ENCODE data around the gene ALK.

DNA sequence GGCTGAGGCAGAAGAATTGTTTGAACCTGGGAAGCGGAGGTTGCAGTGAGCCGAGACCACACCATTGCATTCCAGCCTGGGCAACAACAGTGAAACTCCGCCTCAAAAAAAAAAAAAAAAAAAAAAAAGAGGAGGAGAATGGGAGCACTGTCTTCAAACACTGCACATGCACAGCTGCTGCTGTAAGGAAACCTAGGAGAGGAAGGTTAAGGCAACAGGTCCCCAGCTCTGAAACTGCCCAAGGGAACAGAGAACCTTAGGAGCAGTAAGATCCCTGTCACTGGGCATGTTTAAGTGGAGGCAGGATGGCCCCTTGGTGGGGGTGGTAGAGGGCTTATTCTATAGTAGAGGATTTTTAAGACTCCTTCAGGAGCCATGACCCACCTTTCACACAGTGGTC lies 695.0 kb downstream of the ALK start:
- TF ChIP-seq, protein P1, sequence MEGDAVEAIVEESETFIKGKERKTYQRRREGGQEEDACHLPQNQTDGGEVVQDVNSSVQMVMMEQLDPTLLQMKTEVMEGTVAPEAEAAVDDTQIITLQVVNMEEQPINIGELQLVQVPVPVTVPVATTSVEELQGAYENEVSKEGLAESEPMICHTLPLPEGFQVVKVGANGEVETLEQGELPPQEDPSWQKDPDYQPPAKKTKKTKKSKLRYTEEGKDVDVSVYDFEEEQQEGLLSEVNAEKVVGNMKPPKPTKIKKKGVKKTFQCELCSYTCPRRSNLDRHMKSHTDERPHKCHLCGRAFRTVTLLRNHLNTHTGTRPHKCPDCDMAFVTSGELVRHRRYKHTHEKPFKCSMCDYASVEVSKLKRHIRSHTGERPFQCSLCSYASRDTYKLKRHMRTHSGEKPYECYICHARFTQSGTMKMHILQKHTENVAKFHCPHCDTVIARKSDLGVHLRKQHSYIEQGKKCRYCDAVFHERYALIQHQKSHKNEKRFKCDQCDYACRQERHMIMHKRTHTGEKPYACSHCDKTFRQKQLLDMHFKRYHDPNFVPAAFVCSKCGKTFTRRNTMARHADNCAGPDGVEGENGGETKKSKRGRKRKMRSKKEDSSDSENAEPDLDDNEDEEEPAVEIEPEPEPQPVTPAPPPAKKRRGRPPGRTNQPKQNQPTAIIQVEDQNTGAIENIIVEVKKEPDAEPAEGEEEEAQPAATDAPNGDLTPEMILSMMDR (conservative IDR thresholded peaks at IDR 0.05; ENCODE audit: low read depth, low read length): no peak
- TF ChIP-seq EZH2 (IDR thresholded peaks at IDR 0.05; ENCODE audit: borderline replicate concordance, low read depth, low read length, poor library complexity, severe bottlenecking): no peak

Measured in A673 (cell line).